Esophagus (tissue), 2 donors: ENCODE results near the gene PLCH2. TPM values are rescaled to one million over a fixed set of nuclear protein-coding genes. Genes with fewer than 3 reads are reported as not detected.

Experiments used
- H3K27ac ChIP-seq, 2 donors: one replicate each; pipeline ENCODE4 v1.5.1; 2013; ENCODE audit warnings: low read depth in 2 of 2, mild to moderate bottlenecking in 2 of 2, inconsistent platforms in 1 of 2, low read length in 1 of 2, moderate library complexity in 1 of 2
- H3K27me3 ChIP-seq, 2 donors: one replicate each; pipeline ENCODE4 v1.6.1; 2013; ENCODE audit warnings: low read length in 2 of 2, control low read depth in 1 of 2, mild to moderate bottlenecking in 1 of 2; ENCODE audit not compliant: insufficient read depth in 2 of 2, control insufficient read depth in 1 of 2
- H3K36me3 ChIP-seq, 2 donors: one replicate each; pipeline ENCODE4 v1.6.1; 2013; ENCODE audit warnings: low read length in 1 of 2; ENCODE audit not compliant: control insufficient read depth in 2 of 2, insufficient read depth in 2 of 2
- H3K4me1 ChIP-seq, 2 donors: one replicate each; pipeline ENCODE4 v1.6.1; 2013; ENCODE audit warnings: low read length in 1 of 2; ENCODE audit not compliant: control insufficient read depth in 2 of 2, insufficient read depth in 2 of 2
- H3K4me3 ChIP-seq, 2 donors: one replicate each; pipeline ENCODE4 v1.5.1; 2013; ENCODE audit warnings: low read length in 2 of 2, mild to moderate bottlenecking in 2 of 2, low read depth in 1 of 2, moderate library complexity in 1 of 2
- H3K9me3 ChIP-seq, 2 donors: one replicate each; pipeline ENCODE4 v1.6.1; 2013; ENCODE audit warnings: mild to moderate bottlenecking in 2 of 2, low read depth in 1 of 2, low read length in 1 of 2, moderate library complexity in 1 of 2; ENCODE audit not compliant: control insufficient read depth in 2 of 2, insufficient read depth in 1 of 2
- WGBS, 2 donors: extraction: QIAGEN DNeasy Blood & Tissue Kit; methylation state at CpG; one replicate each; pipeline ENCODE4 v1.1.7; 2013; 5-methylcytosine and 5-hydroxymethylcytosine counted together
- polyA plus RNA-seq, 2 donors: library from polyadenylated mRNA; stranded (reverse); fragments of 200-250 nt; gene quantifications; one replicate each; pipeline ENCODE4 v1.2.3, GENCODE V29; 2013
- donor health status: healthy with polysubstance abuse.
- donor health status: Bipolar disorder and iron deficiency.

The PLCH2 gene, protein sequence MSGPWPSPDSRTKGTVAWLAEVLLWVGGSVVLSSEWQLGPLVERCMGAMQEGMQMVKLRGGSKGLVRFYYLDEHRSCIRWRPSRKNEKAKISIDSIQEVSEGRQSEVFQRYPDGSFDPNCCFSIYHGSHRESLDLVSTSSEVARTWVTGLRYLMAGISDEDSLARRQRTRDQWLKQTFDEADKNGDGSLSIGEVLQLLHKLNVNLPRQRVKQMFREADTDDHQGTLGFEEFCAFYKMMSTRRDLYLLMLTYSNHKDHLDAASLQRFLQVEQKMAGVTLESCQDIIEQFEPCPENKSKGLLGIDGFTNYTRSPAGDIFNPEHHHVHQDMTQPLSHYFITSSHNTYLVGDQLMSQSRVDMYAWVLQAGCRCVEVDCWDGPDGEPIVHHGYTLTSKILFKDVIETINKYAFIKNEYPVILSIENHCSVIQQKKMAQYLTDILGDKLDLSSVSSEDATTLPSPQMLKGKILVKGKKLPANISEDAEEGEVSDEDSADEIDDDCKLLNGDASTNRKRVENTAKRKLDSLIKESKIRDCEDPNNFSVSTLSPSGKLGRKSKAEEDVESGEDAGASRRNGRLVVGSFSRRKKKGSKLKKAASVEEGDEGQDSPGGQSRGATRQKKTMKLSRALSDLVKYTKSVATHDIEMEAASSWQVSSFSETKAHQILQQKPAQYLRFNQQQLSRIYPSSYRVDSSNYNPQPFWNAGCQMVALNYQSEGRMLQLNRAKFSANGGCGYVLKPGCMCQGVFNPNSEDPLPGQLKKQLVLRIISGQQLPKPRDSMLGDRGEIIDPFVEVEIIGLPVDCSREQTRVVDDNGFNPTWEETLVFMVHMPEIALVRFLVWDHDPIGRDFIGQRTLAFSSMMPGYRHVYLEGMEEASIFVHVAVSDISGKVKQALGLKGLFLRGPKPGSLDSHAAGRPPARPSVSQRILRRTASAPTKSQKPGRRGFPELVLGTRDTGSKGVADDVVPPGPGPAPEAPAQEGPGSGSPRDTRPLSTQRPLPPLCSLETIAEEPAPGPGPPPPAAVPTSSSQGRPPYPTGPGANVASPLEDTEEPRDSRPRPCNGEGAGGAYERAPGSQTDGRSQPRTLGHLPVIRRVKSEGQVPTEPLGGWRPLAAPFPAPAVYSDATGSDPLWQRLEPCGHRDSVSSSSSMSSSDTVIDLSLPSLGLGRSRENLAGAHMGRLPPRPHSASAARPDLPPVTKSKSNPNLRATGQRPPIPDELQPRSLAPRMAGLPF (N-terminal part only)
- polyA plus RNA-seq, result 10 to 100 TPM; 19.2 to 88.7 TPM

GRCh38 chr1:2476061-2476999 lies at the start of gene PLCH2:
TSS of gene PLCH2 (plus strand) at chr1:2476289. CDS start at chr1:2476589, 300 bp downstream.
- Histone ChIP-seq H3K9me3 (peaks cover 0 to 2% of the 10 kb centered on the region in 2 donors), H3K4me1 (peaks cover 0 to 30% of the 10 kb centered on the region in 2 donors), H3K4me3 (no peak within 1 kb of the TSS), H3K27ac (no peak within 1 kb of the TSS), H3K36me3 (peaks cover 0 to 2% of the 10 kb centered on the region in 2 donors), H3K27me3 (no peaks in the 10 kb centered on the region)
- WGBS, 2 donors, result 84 to 85% methylated on average over 29 to 34 of the region's 34 CpGs

DNA sequence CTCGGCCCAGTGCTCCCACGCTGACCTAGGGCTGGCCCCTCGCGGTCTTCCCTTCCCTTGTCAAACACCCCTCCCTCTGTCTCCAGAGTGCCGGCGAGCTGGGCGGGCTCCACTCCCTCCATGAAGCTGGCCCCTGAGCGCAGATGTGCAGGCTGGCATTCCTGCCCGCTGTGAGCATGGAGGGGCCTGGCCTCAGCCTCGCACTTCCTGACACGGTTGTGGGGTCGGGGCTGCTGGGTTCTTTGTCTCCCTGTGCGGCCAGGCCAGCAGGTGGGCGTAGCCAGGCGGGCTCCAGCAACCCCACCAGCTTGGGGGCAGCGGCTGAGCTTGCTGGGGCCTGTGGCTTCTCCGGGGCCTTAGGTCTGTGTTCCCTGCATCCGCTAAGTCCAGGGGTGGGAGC lies 49.5 kb upstream of the PLCH2 start:
- no peak overlapping the region for H3K4me3 ChIP-seq
- WGBS, 2 donors, result 69 to 80% methylated on average over 18 of the region's 18 CpGs
- H3K9me3 ChIP-seq, result peaks cover 0 to 5% of the 10 kb centered on the region in 2 donors
- H3K27ac ChIP-seq, result no peak overlapping the region
- peaks cover 2 to 29% of the 10 kb centered on the region in 2 donors for H3K4me1 ChIP-seq
- no peaks in the 10 kb centered on the region for H3K27me3 ChIP-seq
- peaks cover 0 to 6% of the 10 kb centered on the region in 2 donors for H3K36me3 ChIP-seq

DNA sequence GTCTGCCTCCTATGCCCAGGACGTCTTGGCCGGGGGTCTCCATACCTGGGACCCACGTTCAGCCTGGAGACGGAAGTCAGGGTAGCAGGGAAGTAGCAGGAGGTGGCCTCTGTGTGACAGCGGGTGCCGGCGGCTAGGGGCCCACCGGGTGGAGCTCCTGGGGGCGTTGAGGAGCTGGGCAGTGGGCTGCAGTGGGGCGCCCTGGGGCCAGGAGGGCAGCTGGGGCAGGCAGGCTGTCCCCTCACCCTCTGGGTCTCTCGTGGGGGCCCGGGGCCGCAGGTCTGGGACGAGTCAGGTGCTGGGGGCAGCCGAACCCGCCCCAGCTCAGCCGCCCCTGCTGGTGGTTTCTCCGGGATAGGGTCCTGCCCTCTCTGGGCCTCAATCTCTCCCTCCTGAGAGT lies 49.0 kb upstream of the PLCH2 start:
- Histone ChIP-seq H3K4me3 (no peak overlapping the region), H3K36me3 (peaks cover 0 to 6% of the 10 kb centered on the region in 2 donors), H3K27me3 (no peaks in the 10 kb centered on the region), H3K4me1 (peaks cover 2 to 34% of the 10 kb centered on the region in 2 donors), H3K27ac (no peak overlapping the region), H3K9me3 (peaks cover 0 to 5% of the 10 kb centered on the region in 2 donors)
- WGBS, 2 donors, result 78 to 80% methylated on average over 18 of the region's 18 CpGs

DNA sequence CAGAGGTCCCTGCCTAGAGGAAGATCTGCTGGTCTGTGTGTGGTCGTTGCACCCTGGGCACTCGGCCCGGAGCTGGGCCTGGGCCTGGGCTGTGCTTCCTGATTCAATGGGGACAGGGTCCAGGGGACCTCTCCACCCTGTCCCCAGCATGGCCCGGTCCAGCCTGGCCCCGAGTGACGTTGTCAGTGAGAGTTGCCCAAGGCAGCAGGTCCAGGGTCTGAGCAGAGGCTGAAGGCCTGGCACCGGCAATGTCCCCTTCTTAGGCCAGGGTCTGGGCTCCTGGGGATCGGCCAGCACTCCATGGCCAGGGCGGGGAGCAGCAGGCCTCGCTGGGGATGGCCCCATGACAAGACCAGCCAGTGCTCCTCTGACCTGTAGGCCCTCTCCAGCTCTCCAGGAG lies 48.1 kb upstream of the PLCH2 start:
- Histone ChIP-seq H3K27ac (peak overlapping the region; percentile 27 to 50), H3K9me3 (peaks cover 0 to 5% of the 10 kb centered on the region in 2 donors), H3K27me3 (no peaks in the 10 kb centered on the region), H3K36me3 (peaks cover 0 to 11% of the 10 kb centered on the region in 2 donors), H3K4me3 (peak overlapping the region in 1 of 2 donors; percentile 50), H3K4me1 (peaks cover 5 to 37% of the 10 kb centered on the region in 2 donors)
- 52 to 56% methylated on average over 10 of the region's 10 CpGs for WGBS, 2 donors

DNA sequence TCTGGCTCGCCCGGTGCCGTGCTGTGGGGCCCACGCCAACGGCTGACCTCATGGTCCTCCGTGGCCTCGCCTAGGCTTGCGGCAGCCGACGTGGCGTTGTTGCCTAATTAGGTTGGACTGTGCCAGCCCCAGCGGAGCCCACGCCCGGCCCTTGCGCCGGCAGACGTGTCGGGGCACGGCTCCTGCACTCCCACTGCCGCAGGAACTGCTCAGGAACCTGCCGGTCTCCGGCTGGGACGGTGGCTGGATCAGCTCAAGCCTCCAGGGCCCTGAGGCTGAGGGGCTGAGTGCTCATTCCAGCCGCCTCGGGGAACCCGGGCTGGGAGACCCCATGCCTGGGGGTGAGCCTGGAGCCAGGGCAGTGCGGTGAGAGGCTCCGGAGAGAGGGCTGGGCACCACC lies 47.6 kb upstream of the PLCH2 start:
- H3K27ac ChIP-seq, result peak overlapping the region; percentile 81 to 82
- H3K36me3 ChIP-seq, result peaks cover 0 to 14% of the 10 kb centered on the region in 2 donors
- peaks cover 0 to 1% of the 10 kb centered on the region in 2 donors for H3K9me3 ChIP-seq
- H3K4me3 ChIP-seq, result peak overlapping the region; percentile 41 to 50
- peaks cover 5 to 37% of the 10 kb centered on the region in 2 donors for H3K4me1 ChIP-seq
- 50 to 63% methylated on average over 28 of the region's 28 CpGs for WGBS, 2 donors
- H3K27me3 ChIP-seq, result no peaks in the 10 kb centered on the region

DNA sequence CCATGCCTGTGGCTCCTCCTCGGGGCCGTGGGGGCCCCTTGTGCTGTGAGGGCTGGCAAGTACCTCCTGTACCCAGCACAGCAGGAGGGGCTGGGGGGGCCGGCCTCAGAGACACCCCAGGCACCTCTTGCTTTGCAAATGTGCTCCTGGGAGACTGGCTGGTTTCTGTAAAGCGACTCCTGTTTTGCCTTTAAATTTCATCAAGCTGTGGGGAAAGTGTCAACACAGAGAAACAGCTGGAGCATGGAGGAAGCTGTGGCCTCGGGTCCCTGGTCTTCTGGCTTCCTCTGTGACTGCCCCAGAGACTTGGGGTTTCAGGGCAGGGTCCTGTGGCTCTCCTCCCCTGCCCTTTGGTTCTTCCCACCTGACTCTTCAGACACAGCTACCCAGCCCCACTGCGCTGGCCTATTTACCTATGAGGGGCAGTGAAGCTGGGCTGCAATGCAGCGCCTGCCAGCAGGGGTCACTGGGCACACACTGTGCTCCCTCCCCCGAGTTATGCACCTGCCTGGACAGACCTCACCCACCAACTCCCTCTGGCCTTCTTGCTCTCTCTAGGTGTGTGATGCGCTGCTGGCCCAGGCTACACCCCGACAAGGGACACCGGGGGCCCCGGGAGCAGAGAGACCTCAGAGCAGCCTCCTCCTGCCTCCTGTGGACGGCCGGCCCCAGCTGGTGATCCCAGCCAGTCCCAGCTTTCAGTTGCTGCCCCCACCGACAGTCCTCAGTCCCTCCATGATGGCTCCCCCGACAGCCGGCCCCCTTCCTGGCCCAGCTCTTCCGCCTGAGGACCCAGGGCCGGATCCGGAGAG lies 46.1 kb upstream of the PLCH2 start:
- no peak overlapping the region for H3K27ac ChIP-seq
- H3K4me3 ChIP-seq, result no peak overlapping the region
- peaks cover 0 to 3% of the 10 kb centered on the region in 2 donors for H3K9me3 ChIP-seq
- peaks cover 0 to 17% of the 10 kb centered on the region in 2 donors for H3K36me3 ChIP-seq
- 75 to 79% methylated on average over 20 of the region's 20 CpGs for WGBS, 2 donors
- H3K27me3 ChIP-seq, result no peaks in the 10 kb centered on the region
- H3K4me1 ChIP-seq, result peaks cover 5 to 37% of the 10 kb centered on the region in 2 donors

DNA sequence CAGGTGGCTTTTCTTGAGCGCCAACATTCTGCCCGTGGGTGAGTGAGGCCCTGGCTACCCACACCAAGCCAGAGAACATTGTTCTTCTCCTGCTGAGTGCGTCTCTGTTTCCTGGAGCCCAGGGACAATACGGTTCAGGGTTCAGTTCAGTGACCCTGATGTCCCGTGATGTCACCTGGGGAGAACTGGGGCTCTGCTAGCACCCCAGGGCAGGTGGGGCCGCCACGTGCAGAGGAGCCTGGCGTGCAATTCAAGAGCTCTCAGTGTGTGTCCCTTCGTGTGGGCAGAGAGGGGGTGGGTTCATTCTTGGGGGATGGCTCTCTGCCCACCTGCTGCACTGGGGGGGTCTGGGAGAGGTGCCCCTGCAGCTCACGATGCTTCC lies 45.5 kb upstream of the PLCH2 start:
- 53 to 65% methylated on average over 10 of the region's 10 CpGs for WGBS, 2 donors
- H3K27ac ChIP-seq, result peak overlapping the region in 1 of 2 donors; percentile 14
- no peak overlapping the region for H3K4me3 ChIP-seq
- peaks cover 0 to 3% of the 10 kb centered on the region in 2 donors for H3K9me3 ChIP-seq
- H3K27me3 ChIP-seq, result no peaks in the 10 kb centered on the region
- peaks cover 5 to 37% of the 10 kb centered on the region in 2 donors for H3K4me1 ChIP-seq
- peaks cover 0 to 17% of the 10 kb centered on the region in 2 donors for H3K36me3 ChIP-seq

DNA sequence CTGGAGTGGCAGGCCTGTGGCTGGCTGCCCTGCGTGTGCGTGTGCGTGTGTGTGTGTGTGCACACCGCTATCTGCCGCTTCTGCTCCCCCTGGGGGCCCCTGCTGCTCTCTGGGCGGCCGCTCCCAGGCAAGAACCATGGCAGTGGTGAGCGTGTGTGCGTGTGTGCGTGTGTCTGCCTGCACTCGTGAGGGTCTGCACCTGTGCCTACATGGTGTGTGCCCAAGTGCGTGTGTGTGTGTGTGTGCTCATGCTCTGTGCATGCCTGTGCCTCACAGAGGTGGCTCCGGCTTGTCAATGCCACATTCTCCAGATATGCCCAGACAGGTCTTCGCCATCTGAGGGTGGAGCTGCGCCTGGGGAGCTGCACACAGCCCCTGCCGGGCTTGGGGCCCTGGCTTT lies 45.0 kb upstream of the PLCH2 start:
- Histone ChIP-seq H3K9me3 (peaks cover 0 to 3% of the 10 kb centered on the region in 2 donors), H3K27ac (peak overlapping the region in 1 of 2 donors; percentile 14), H3K36me3 (peaks cover 0 to 17% of the 10 kb centered on the region in 2 donors), H3K4me1 (peaks cover 5 to 37% of the 10 kb centered on the region in 2 donors), H3K27me3 (no peaks in the 10 kb centered on the region), H3K4me3 (no peak overlapping the region)
- WGBS, 2 donors, result 39 to 49% methylated on average over 16 of the region's 16 CpGs
